ENCODE data around the gene ZNF536.
"Not testable (repeated sequence)": the region's sequence is repeated elsewhere in the genome, so short reads cannot be mapped to it uniquely, and the experiment has no call there.

The ZNF536 gene

DNA sequence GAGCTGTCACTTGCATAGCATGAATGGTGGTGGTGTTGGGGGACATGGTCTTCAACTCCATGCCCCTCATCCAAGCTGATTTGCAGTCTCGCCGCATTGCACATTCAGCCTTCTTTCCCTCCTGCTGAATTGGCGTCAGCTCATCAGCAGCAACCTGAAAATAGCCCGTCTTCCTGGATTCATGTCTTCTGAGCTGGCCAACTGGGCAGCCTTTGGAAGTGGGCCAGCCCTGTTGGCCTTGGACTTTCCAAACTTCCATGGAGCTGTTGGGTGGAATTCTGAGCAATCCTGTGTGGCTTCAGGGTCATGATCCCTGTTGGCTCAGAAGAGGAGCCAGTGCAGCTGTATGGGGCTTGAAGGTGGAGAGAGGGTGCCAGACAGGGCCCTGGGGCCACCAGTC lies 68.8 kb downstream of the ZNF536 start:
- TF ChIP-seq, protein P1, sequence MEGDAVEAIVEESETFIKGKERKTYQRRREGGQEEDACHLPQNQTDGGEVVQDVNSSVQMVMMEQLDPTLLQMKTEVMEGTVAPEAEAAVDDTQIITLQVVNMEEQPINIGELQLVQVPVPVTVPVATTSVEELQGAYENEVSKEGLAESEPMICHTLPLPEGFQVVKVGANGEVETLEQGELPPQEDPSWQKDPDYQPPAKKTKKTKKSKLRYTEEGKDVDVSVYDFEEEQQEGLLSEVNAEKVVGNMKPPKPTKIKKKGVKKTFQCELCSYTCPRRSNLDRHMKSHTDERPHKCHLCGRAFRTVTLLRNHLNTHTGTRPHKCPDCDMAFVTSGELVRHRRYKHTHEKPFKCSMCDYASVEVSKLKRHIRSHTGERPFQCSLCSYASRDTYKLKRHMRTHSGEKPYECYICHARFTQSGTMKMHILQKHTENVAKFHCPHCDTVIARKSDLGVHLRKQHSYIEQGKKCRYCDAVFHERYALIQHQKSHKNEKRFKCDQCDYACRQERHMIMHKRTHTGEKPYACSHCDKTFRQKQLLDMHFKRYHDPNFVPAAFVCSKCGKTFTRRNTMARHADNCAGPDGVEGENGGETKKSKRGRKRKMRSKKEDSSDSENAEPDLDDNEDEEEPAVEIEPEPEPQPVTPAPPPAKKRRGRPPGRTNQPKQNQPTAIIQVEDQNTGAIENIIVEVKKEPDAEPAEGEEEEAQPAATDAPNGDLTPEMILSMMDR (conservative IDR thresholded peaks at IDR 0.05; ENCODE audit: low read depth): no peak
- ChIA-PET POLR2A (ENCODE audit: low non-redundant PET) (no interaction called here), CTCF (no interaction called here)
- no peak for DNase-seq (ENCODE audit: low spot score)
- no peak overlapping the region for H3K27ac ChIP-seq

DNA sequence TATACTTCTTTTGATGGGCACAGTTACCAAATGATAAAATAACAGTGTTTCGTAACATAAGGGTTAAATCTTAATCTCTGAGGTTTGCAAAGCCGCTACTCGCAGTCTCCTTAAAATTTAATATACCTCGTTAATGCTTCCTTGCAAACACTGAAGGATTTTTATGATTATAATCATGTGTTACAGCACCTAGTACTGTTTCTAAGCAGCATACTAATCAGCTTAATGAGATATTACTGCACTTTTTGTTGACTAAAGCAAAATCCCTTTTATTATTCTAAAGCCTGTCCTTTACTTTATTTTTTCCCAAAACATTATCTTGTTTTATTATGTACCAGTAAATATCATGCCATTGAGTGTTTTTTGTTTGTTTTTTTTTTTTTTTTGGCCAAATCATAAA lies 70.5 kb downstream of the ZNF536 start:
- ChIA-PET CTCF (no interaction called here), POLR2A (ENCODE audit: low non-redundant PET) (no interaction called here)
- no peak overlapping the region for H3K27ac ChIP-seq
- TF ChIP-seq, protein P1 (conservative IDR thresholded peaks at IDR 0.05; ENCODE audit: low read depth): no peak
- no peak for DNase-seq (ENCODE audit: low spot score)

DNA sequence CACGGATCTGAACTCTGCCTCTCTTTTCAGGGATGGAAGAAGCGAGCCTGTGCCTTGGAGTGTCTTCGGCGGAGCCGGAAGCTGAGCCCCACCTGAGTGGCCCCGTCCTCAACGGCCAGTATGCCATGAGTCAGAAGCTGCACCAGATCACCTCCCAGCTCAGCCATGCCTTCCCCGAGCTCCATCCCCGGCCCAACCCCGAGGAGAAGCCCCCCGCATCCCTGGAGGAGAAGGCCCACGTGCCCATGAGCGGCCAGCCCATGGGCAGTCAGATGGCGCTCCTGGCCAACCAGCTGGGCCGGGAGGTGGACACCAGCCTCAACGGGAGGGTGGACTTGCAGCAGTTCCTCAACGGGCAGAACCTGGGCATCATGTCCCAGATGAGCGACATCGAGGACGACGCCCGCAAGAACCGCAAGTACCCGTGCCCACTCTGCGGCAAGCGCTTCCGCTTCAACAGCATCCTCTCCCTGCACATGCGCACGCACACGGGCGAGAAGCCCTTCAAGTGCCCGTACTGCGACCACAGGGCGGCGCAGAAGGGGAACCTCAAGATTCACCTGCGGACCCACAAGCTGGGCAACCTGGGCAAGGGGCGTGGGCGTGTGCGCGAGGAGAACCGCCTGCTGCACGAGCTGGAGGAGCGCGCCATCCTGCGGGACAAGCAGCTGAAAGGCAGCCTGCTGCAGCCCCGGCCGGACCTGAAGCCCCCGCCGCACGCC lies 71.5 kb downstream of the ZNF536 start:
- ChIA-PET POLR2A (ENCODE audit: low non-redundant PET) (no interaction called here), CTCF (no interaction called here)
- TF ChIP-seq, protein P1 (conservative IDR thresholded peaks at IDR 0.05; ENCODE audit: low read depth): no peak
- no peak overlapping the region for H3K27ac ChIP-seq
- no peak for DNase-seq (ENCODE audit: low spot score)

DNA sequence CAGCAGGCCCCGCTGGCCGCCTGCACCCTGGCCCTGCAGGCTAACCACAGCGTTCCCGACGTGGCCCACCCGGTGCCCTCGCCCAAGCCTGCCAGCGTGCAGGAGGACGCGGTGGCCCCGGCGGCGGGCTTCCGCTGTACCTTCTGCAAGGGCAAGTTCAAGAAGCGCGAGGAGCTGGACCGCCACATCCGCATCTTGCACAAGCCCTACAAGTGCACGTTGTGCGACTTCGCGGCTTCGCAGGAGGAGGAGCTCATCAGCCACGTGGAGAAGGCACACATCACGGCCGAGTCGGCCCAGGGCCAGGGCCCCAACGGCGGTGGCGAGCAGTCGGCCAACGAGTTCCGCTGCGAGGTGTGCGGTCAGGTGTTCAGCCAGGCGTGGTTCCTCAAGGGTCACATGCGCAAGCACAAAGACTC lies 72.1 kb downstream of the ZNF536 start:
- ChIA-PET CTCF (no interaction called here), POLR2A (ENCODE audit: low non-redundant PET) (no interaction called here)
- TF ChIP-seq, protein P1 (conservative IDR thresholded peaks at IDR 0.05; ENCODE audit: low read depth): no peak
- no peak overlapping the region for H3K27ac ChIP-seq
- DNase-seq (ENCODE audit: low spot score): no peak

DNA sequence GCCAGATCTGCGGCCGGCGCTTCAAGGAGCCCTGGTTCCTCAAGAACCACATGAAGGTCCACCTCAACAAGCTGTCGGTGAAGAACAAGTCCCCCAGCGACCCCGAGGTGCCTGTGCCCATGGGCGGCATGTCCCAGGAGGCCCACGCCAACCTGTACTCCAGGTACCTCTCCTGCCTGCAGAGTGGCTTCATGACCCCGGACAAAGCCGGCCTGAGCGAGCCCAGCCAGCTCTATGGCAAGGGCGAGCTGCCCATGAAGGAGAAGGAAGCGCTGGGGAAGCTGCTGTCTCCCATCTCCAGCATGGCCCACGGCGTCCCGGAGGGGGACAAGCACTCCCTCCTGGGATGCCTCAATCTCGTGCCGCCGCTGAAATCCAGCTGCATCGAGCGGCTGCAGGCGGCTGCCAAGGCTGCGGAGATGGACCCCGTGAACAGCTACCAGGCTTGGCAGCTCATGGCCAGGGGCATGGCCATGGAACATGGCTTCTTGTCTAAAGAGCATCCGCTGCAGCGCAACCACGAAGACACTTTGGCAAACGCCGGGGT lies 72.6 kb downstream of the ZNF536 start:
- ChIA-PET POLR2A (ENCODE audit: low non-redundant PET) (no interaction called here), CTCF (no interaction called here)
- TF ChIP-seq, protein P1 (conservative IDR thresholded peaks at IDR 0.05; ENCODE audit: low read depth): no peak
- no peak for DNase-seq (ENCODE audit: low spot score)
- no peak overlapping the region for H3K27ac ChIP-seq

DNA sequence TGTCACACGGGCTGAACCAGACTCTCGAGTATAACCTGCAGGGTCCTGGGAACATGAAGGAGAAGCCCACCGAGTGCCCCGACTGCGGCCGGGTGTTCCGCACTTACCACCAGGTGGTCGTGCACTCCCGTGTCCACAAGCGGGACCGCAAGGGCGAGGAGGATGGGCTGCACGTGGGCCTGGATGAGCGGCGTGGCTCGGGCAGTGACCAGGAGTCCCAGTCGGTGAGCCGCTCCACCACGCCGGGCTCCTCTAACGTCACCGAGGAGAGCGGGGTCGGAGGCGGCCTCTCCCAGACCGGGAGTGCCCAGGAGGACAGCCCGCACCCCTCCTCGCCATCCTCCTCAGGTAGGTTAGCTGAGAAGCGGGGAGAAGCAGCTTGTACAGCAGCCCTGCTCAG lies 73.2 kb downstream of the ZNF536 start:
- DNase-seq (ENCODE audit: low spot score): no peak
- CTCF ChIA-PET: no interaction called here
- TF ChIP-seq, protein P1 (conservative IDR thresholded peaks at IDR 0.05; ENCODE audit: low read depth): no peak
- POLR2A ChIA-PET (ENCODE audit: low non-redundant PET): no interaction called here
- H3K27ac ChIP-seq: no peak overlapping the region

DNA sequence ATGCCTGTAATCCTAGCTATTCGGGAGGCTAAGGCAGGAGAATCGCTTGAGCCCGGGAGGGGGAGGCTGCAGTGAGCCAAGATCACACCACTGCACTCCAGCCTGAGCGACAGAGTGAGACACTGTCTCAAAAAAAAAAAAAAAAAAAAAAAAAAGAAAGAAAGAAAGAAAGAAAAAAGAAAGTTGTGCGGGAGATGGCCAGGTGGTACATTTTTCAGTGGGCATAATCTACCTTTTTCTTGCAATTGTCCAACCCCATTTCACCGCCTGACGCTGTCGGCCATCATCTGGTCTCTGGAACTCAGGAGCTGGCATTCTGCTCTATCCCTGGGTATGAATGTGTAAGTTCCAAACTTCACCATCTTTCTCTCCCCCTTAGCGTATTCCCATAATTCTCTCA lies 73.9 kb downstream of the ZNF536 start:
- POLR2A ChIA-PET (ENCODE audit: low non-redundant PET); DNase-seq (ENCODE audit: low spot score); H3K27ac ChIP-seq; CTCF ChIA-PET: not testable (repeated sequence)

Measured in RWPE1 (cell line).